ENCODE data around the gene ZCCHC14.

The ZCCHC14 gene

GRCh38 chr16:87368029-87368770 lies 124.6 kb downstream of the ZCCHC14 start:
- no peak for DNase-seq (ENCODE audit: low spot score)
- Histone ChIP-seq H3K23ac (ENCODE audit: low read depth, low read length, poor library complexity) (no peak overlapping the region), H3K79me1 (ENCODE audit: low read depth, low read length) (peaks cover 7% of the 10 kb centered on the region), H3K27me3 (ENCODE audit: control insufficient read depth in 3 of 3, insufficient read depth in 3 of 3, low read depth in 1 of 3, low read length in 3 of 3) (no peaks in the 10 kb centered on the region), H2BK120ac (ENCODE audit: low read depth, low read length) (no peak overlapping the region), H4K91ac (ENCODE audit: low read depth, low read length, poor library complexity) (no peak overlapping the region), H2BK12ac (ENCODE audit: low read length) (no peak overlapping the region), H3K18ac (ENCODE audit: low read length) (no peak overlapping the region), H4K8ac (ENCODE audit: low read depth, low read length) (no peak overlapping the region), H3K9ac (ENCODE audit: low read depth, low read length, poor library complexity) (no peak overlapping the region), H3K9me3 (replicated peaks in 1 of 2; ENCODE audit: control insufficient read depth in 2 of 2, insufficient read depth in 1 of 2, low read depth in 1 of 2, low read length in 2 of 2) (no peaks in the 10 kb centered on the region), H2AFZ (ENCODE audit: low read length) (no peak overlapping the region), H2BK15ac (ENCODE audit: low read length) (no peak overlapping the region), H3K4me2 (ENCODE audit: insufficient read depth, low read length, poor library complexity, severe bottlenecking) (no peak overlapping the region), H2BK5ac (ENCODE audit: low read length) (no peak overlapping the region), H3K4ac (ENCODE audit: low read length) (no peak overlapping the region), H3K4me3 (ENCODE audit: low read length in 2 of 2) (no peak overlapping the region), H2AK5ac (ENCODE audit: low read depth, low read length) (no peak overlapping the region), H3K27ac (replicated peaks; ENCODE audit: low read length) (no peak overlapping the region), H3K4me1 (ENCODE audit: control insufficient read depth in 2 of 2, insufficient read depth in 1 of 2, low read depth in 1 of 2, low read length in 2 of 2) (peaks cover 8 to 11% of the 10 kb centered on the region in 2 donors), H3K36me3 (replicated peaks in 1 of 2; ENCODE audit: control insufficient read depth in 2 of 2, insufficient read depth in 2 of 2, low read length in 2 of 2) (peaks cover 2 to 14% of the 10 kb centered on the region in 2 donors), H3K14ac (ENCODE audit: low read length) (no peak overlapping the region)
- WGBS, 2 donors (ENCODE audit: extremely low coverage in 2 of 2, insufficient read length in 2 of 2, insufficient replicate concordance in 1 of 2), result no CpG with 5 or more reads among the region's 5 CpGs

DNA sequence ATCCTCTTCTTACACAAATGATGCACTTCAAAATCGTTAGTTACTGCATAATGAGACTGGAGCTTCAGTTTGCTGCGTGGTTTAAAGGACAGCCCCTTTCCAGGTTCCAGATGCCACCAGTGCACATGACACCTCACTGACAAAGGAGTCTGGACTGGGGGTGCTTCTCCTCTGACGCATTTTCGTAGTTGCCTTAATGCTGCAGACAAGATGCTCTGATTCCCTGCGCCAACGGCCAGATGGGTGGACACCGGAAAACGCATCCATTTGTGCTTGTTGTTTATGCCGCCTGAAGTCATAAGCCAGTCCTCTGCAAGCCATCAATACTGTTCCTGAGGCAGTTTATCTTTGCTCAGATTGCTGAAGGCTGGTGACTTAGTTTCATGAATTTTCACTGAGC lies 125.3 kb downstream of the ZCCHC14 start:
- Histone ChIP-seq H3K9me3 (replicated peaks in 1 of 2; ENCODE audit: control insufficient read depth in 2 of 2, insufficient read depth in 1 of 2, low read depth in 1 of 2, low read length in 2 of 2) (no peaks in the 10 kb centered on the region), H3K4me3 (ENCODE audit: low read length in 2 of 2) (no peak overlapping the region), H2BK15ac (ENCODE audit: low read length) (no peak overlapping the region), H2BK120ac (ENCODE audit: low read depth, low read length) (no peak overlapping the region), H2BK12ac (ENCODE audit: low read length) (no peak overlapping the region), H2AFZ (ENCODE audit: low read length) (no peak overlapping the region), H4K8ac (ENCODE audit: low read depth, low read length) (no peak overlapping the region), H3K23ac (ENCODE audit: low read depth, low read length, poor library complexity) (no peak overlapping the region), H3K27ac (replicated peaks; ENCODE audit: low read length) (no peak overlapping the region), H2AK5ac (ENCODE audit: low read depth, low read length) (no peak overlapping the region), H3K18ac (ENCODE audit: low read length) (no peak overlapping the region), H3K79me1 (ENCODE audit: low read depth, low read length) (peaks cover 7% of the 10 kb centered on the region), H3K9ac (ENCODE audit: low read depth, low read length, poor library complexity) (no peak overlapping the region), H3K4me1 (ENCODE audit: control insufficient read depth in 2 of 2, insufficient read depth in 1 of 2, low read depth in 1 of 2, low read length in 2 of 2) (peaks cover 8 to 11% of the 10 kb centered on the region in 2 donors), H3K4me2 (ENCODE audit: insufficient read depth, low read length, poor library complexity, severe bottlenecking) (no peak overlapping the region), H3K27me3 (ENCODE audit: control insufficient read depth in 3 of 3, insufficient read depth in 3 of 3, low read depth in 1 of 3, low read length in 3 of 3) (no peaks in the 10 kb centered on the region), H3K14ac (ENCODE audit: low read length) (no peak overlapping the region), H3K4ac (ENCODE audit: low read length) (no peak overlapping the region), H3K36me3 (replicated peaks in 1 of 2; ENCODE audit: control insufficient read depth in 2 of 2, insufficient read depth in 2 of 2, low read length in 2 of 2) (peaks cover 2 to 17% of the 10 kb centered on the region in 2 donors), H2BK5ac (ENCODE audit: low read length) (no peak overlapping the region), H4K91ac (ENCODE audit: low read depth, low read length, poor library complexity) (no peak overlapping the region)
- no peak for DNase-seq (ENCODE audit: low spot score)
- no CpG with 5 or more reads among the region's 9 CpGs for WGBS, 2 donors (ENCODE audit: extremely low coverage in 2 of 2, insufficient read length in 2 of 2, insufficient replicate concordance in 1 of 2)

DNA sequence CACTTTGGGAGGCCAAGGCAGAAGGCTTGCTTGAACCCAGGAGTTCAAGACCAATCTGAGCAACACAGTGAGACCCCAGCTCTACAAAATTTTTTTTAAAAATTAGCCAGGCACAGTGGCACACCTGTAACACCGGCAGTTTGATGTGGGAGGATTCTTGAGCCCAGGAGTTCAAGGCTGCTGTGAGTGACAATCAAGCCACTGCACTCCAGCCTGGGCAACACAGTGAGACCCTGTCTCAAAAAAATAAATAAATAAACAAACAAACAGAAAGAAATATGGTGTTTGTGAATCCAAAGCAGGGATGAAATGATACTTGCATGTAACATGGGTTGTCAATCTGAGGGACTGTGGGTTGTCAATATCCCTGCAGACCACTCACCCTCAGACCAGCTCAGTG lies 125.9 kb downstream of the ZCCHC14 start:
- no peaks in the 10 kb centered on the region for H3K27me3 ChIP-seq (ENCODE audit: control insufficient read depth in 3 of 3, insufficient read depth in 3 of 3, low read depth in 1 of 3, low read length in 3 of 3)
- no CpG with 5 or more reads among the region's 1 CpG for WGBS, 2 donors (ENCODE audit: extremely low coverage in 2 of 2, insufficient read length in 2 of 2, insufficient replicate concordance in 1 of 2)
- H3K4me2 ChIP-seq (ENCODE audit: insufficient read depth, low read length, poor library complexity, severe bottlenecking), result no peak overlapping the region
- peaks cover 7% of the 10 kb centered on the region for H3K79me1 ChIP-seq (ENCODE audit: low read depth, low read length)
- no peak overlapping the region for H3K27ac ChIP-seq (replicated peaks; ENCODE audit: low read length)
- no peak overlapping the region for H2BK120ac ChIP-seq (ENCODE audit: low read depth, low read length)
- no peak overlapping the region for H3K4me3 ChIP-seq (ENCODE audit: low read length in 2 of 2)
- DNase-seq (ENCODE audit: low spot score), result no peak
- no peak overlapping the region for H3K14ac ChIP-seq (ENCODE audit: low read length)
- H3K9me3 ChIP-seq (replicated peaks in 1 of 2; ENCODE audit: control insufficient read depth in 2 of 2, insufficient read depth in 1 of 2, low read depth in 1 of 2, low read length in 2 of 2), result no peaks in the 10 kb centered on the region
- no peak overlapping the region for H3K23ac ChIP-seq (ENCODE audit: low read depth, low read length, poor library complexity)
- H3K9ac ChIP-seq (ENCODE audit: low read depth, low read length, poor library complexity), result no peak overlapping the region
- H4K91ac ChIP-seq (ENCODE audit: low read depth, low read length, poor library complexity), result no peak overlapping the region
- peaks cover 8 to 11% of the 10 kb centered on the region in 2 donors for H3K4me1 ChIP-seq (ENCODE audit: control insufficient read depth in 2 of 2, insufficient read depth in 1 of 2, low read depth in 1 of 2, low read length in 2 of 2)
- H3K4ac ChIP-seq (ENCODE audit: low read length), result no peak overlapping the region
- H3K36me3 ChIP-seq (replicated peaks in 1 of 2; ENCODE audit: control insufficient read depth in 2 of 2, insufficient read depth in 2 of 2, low read length in 2 of 2), result peaks cover 2 to 23% of the 10 kb centered on the region in 2 donors
- H2BK12ac ChIP-seq (ENCODE audit: low read length), result no peak overlapping the region
- H2AFZ ChIP-seq (ENCODE audit: low read length), result no peak overlapping the region
- H2BK15ac ChIP-seq (ENCODE audit: low read length), result no peak overlapping the region
- no peak overlapping the region for H4K8ac ChIP-seq (ENCODE audit: low read depth, low read length)
- H2BK5ac ChIP-seq (ENCODE audit: low read length), result no peak overlapping the region
- H3K18ac ChIP-seq (ENCODE audit: low read length), result no peak overlapping the region
- no peak overlapping the region for H2AK5ac ChIP-seq (ENCODE audit: low read depth, low read length)

DNA sequence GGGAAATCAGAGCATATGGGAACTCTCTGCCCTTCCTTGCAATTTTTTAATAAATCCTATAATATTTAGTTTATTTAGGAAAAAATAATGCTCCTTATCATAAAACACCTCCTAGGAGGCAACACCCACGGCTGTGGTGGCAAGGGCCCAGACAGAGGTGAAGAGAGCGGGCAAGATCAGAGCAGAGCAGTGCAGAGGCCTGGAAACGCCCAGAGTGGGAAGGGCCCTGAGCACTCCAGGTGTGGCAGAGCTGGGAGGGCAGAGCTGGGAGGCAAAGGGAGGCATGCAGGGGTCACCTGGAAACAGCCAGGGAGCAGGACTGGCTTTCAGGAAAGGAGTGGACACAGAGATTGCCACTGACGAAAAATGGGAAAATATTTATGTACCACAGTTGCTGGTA lies 126.5 kb downstream of the ZCCHC14 start:
- DNase-seq (ENCODE audit: low spot score), result no peak
- Histone ChIP-seq H3K27me3 (ENCODE audit: control insufficient read depth in 3 of 3, insufficient read depth in 3 of 3, low read depth in 1 of 3, low read length in 3 of 3) (no peaks in the 10 kb centered on the region), H3K36me3 (replicated peaks in 1 of 2; ENCODE audit: control insufficient read depth in 2 of 2, insufficient read depth in 2 of 2, low read length in 2 of 2) (peaks cover 3 to 29% of the 10 kb centered on the region in 2 donors)

More for the DNA sequence above, 126.5 kb downstream of the ZCCHC14 start:
- H3K4ac ChIP-seq (ENCODE audit: low read length), result no peak overlapping the region
- no peak overlapping the region for H3K9ac ChIP-seq (ENCODE audit: low read depth, low read length, poor library complexity)
- H3K27ac ChIP-seq (replicated peaks; ENCODE audit: low read length), result no peak overlapping the region
- H4K8ac ChIP-seq (ENCODE audit: low read depth, low read length), result no peak overlapping the region
- H3K18ac ChIP-seq (ENCODE audit: low read length), result peak overlapping the region; percentile 41
- H4K91ac ChIP-seq (ENCODE audit: low read depth, low read length, poor library complexity), result no peak overlapping the region
- H3K9me3 ChIP-seq (replicated peaks in 1 of 2; ENCODE audit: control insufficient read depth in 2 of 2, insufficient read depth in 1 of 2, low read depth in 1 of 2, low read length in 2 of 2), result peaks cover 0 to 2% of the 10 kb centered on the region in 2 donors
- H3K4me3 ChIP-seq (ENCODE audit: low read length in 2 of 2), result no peak overlapping the region
- H2BK15ac ChIP-seq (ENCODE audit: low read length), result no peak overlapping the region
- H3K79me1 ChIP-seq (ENCODE audit: low read depth, low read length), result peaks cover 9% of the 10 kb centered on the region
- H2AK5ac ChIP-seq (ENCODE audit: low read depth, low read length), result no peak overlapping the region
- WGBS, 2 donors (ENCODE audit: extremely low coverage in 2 of 2, insufficient read length in 2 of 2, insufficient replicate concordance in 1 of 2), result no CpG with 5 or more reads among the region's 4 CpGs
- H2BK120ac ChIP-seq (ENCODE audit: low read depth, low read length), result no peak overlapping the region
- H2BK5ac ChIP-seq (ENCODE audit: low read length), result no peak overlapping the region
- peaks cover 8 to 9% of the 10 kb centered on the region in 2 donors for H3K4me1 ChIP-seq (ENCODE audit: control insufficient read depth in 2 of 2, insufficient read depth in 1 of 2, low read depth in 1 of 2, low read length in 2 of 2)
- H3K14ac ChIP-seq (ENCODE audit: low read length), result no peak overlapping the region
- H2AFZ ChIP-seq (ENCODE audit: low read length), result no peak overlapping the region
- H2BK12ac ChIP-seq (ENCODE audit: low read length), result no peak overlapping the region
- no peak overlapping the region for H3K23ac ChIP-seq (ENCODE audit: low read depth, low read length, poor library complexity)
- no peak overlapping the region for H3K4me2 ChIP-seq (ENCODE audit: insufficient read depth, low read length, poor library complexity, severe bottlenecking)
